ENCODE measurements around the gene MRPS12. TPM values are rescaled to one million over a fixed set of nuclear protein-coding genes. Genes with fewer than 3 reads are reported as not detected.

The MRPS12 gene
- total RNA-seq, 6 experiments from 2014 or later = 58.3 to 75.0 (median 62.2) TPM

- no peak overlapping the region for H3K27ac Mint-ChIP-seq
- no peaks in the 10 kb centered on the region for H3K4me1 Mint-ChIP-seq (ENCODE audit: low read depth)
- DNase-seq = no peak
- H3K36me3 Mint-ChIP-seq (ENCODE audit: low read depth) = peaks cover 6% of the 10 kb centered on the region
- H3K4me3 Mint-ChIP-seq = no peak overlapping the region
- no peak for TF ChIP-seq CTCF (IDR thresholded peaks at IDR 0.05)
- H3K27me3 Mint-ChIP-seq (ENCODE audit: insufficient read depth) = no peaks in the 10 kb centered on the region; the same call in none of the 2 replicates
- no peaks in the 10 kb centered on the region for H3K9me3 Mint-ChIP-seq
Observed at GRCh38 chr19:38942471-38943181, 11.9 kb downstream of the MRPS12 start.

GRCh38 chr19:38944981-38945506 lies 14.3 kb downstream of the MRPS12 start:
- TF ChIP-seq CTCF (IDR thresholded peaks at IDR 0.05) = no peak
- Mint-ChIP-seq H3K4me1 (ENCODE audit: low read depth) (no peaks in the 10 kb centered on the region), H3K36me3 (ENCODE audit: low read depth) (peaks cover 6% of the 10 kb centered on the region), H3K27me3 (ENCODE audit: insufficient read depth) (no peaks in the 10 kb centered on the region; the same call in none of the 2 replicates), H3K4me3 (no peak overlapping the region), H3K9me3 (no peaks in the 10 kb centered on the region), H3K27ac (no peak overlapping the region)
- no peak for DNase-seq

GRCh38 chr19:38945562-38946228 lies 15.0 kb downstream of the MRPS12 start:
- Mint-ChIP-seq H3K36me3 (ENCODE audit: low read depth) (peaks cover 10% of the 10 kb centered on the region), H3K9me3 (no peaks in the 10 kb centered on the region), H3K27ac (no peak overlapping the region), H3K27me3 (ENCODE audit: insufficient read depth) (no peaks in the 10 kb centered on the region; the same call in none of the 2 replicates), H3K4me1 (ENCODE audit: low read depth) (no peaks in the 10 kb centered on the region), H3K4me3 (no peak overlapping the region)
- DNase-seq = no peak
- no peak for TF ChIP-seq CTCF (IDR thresholded peaks at IDR 0.05)

GRCh38 chr19:38946229-38947010 lies 15.7 kb downstream of the MRPS12 start:
- no peak overlapping the region for H3K27ac Mint-ChIP-seq
- H3K36me3 Mint-ChIP-seq (ENCODE audit: low read depth) = peaks cover 10% of the 10 kb centered on the region
- no peak overlapping the region for H3K4me3 Mint-ChIP-seq
- H3K9me3 Mint-ChIP-seq = no peaks in the 10 kb centered on the region
- no peak for DNase-seq
- H3K27me3 Mint-ChIP-seq (ENCODE audit: insufficient read depth) = peaks cover 2% of the 10 kb centered on the region; the same call in 1 of the 2 replicates
- no peak for TF ChIP-seq CTCF (IDR thresholded peaks at IDR 0.05)
- H3K4me1 Mint-ChIP-seq (ENCODE audit: low read depth) = no peaks in the 10 kb centered on the region

GRCh38 chr19:38949580-38950367 lies 19.0 kb downstream of the MRPS12 start:
- no peaks in the 10 kb centered on the region for H3K4me1 Mint-ChIP-seq (ENCODE audit: low read depth)
- no peak overlapping the region for H3K27ac Mint-ChIP-seq
- no peaks in the 10 kb centered on the region for H3K9me3 Mint-ChIP-seq
- no peak overlapping the region for H3K4me3 Mint-ChIP-seq
- DNase-seq = no peak
- H3K36me3 Mint-ChIP-seq (ENCODE audit: low read depth) = peaks cover 5% of the 10 kb centered on the region
- TF ChIP-seq CTCF (IDR thresholded peaks at IDR 0.05) = no peak
- H3K27me3 Mint-ChIP-seq (ENCODE audit: insufficient read depth) = peaks cover 2% of the 10 kb centered on the region; the same call in 1 of the 2 replicates

All from HFFc6 (cell line).